ENCODE measurements around the gene CD109.

GRCh38 chr6:73870907-73871306 lies 174.9 kb downstream of the CD109 start:
- TF ChIP-seq POLR2A (IDR thresholded peaks at IDR 0.05; ENCODE audit: low read length) = no peak
- TF ChIP-seq GATA1 (IDR thresholded peaks at IDR 0.05; ENCODE audit: low read depth, low read length) = no peak

Measured in erythroblast (primary cell).